OCI-LY1 (cell line): Measurements from ENCODE around the gene SOX15.

Source experiments
- H2AFZ ChIP-seq: fragments of 200-600 bp; sonication (generic), shearing (Covaris generic); 2 replicates; pipeline ENCODE4 v1.6.0; 2014; ENCODE audit warnings: antibody characterized with exemption, mild to moderate bottlenecking, low read length
- H3F3A ChIP-seq: fragments of 200-600 bp; sonication (generic), shearing (Covaris generic); 2 replicates; pipeline ENCODE4 v1.6.0; 2014; ENCODE audit warnings: mild to moderate bottlenecking, antibody characterized with exemption, low read length, moderate library complexity; ENCODE audit not compliant: insufficient read depth
- H3K27ac ChIP-seq: fragments of 200-600 bp; sonication (generic); 2 replicates; pipeline ENCODE4 v1.5.1; 2014; ENCODE audit warnings: low read length, mixed run types, mild to moderate bottlenecking, low read depth; ENCODE audit not compliant: poor library complexity, severe bottlenecking
- H3K27me3 ChIP-seq: fragments of 200-600 bp; sonication (generic); 2 replicates; pipeline ENCODE4 v1.6.0; 2014; ENCODE audit warnings: antibody characterized with exemption, mild to moderate bottlenecking, low read length, moderate library complexity; ENCODE audit not compliant: insufficient read depth
- H3K36me3 ChIP-seq: fragments of 200-600 bp; sonication (generic); 2 replicates; pipeline ENCODE4 v1.6.1; 2014; ENCODE audit warnings: mild to moderate bottlenecking, antibody characterized with exemption, low read length, moderate library complexity, mixed read lengths; ENCODE audit not compliant: insufficient read depth
- H3K4me1 ChIP-seq: fragments of 200-600 bp; sonication (generic); 2 replicates; pipeline ENCODE4 v1.5.1; 2014; ENCODE audit warnings: mild to moderate bottlenecking, low read length, moderate library complexity; ENCODE audit not compliant: insufficient read depth, severe bottlenecking
- H3K4me2 ChIP-seq: fragments of 200-600 bp; sonication (generic), shearing (Covaris generic); 2 replicates; pipeline ENCODE4 v1.6.1; 2014; ENCODE audit warnings: low read length
- H3K4me3 ChIP-seq: fragments of 200-600 bp; sonication (generic); 2 replicates; pipeline ENCODE4 v1.5.1; 2014; ENCODE audit warnings: low read length, low read depth, mild to moderate bottlenecking, mixed read lengths; ENCODE audit not compliant: poor library complexity, severe bottlenecking
- H3K79me2 ChIP-seq: fragments of 200-600 bp; shearing (Covaris generic); 2 replicates; pipeline ENCODE4 v1.6.1; 2016; ENCODE audit warnings: mixed run types, low read length, mixed read lengths; ENCODE audit not compliant: insufficient read depth
- H3K9ac ChIP-seq: fragments of 200-600 bp; sonication (generic), shearing (Covaris generic); 2 replicates; pipeline ENCODE4 v1.6.1; 2014; ENCODE audit warnings: mild to moderate bottlenecking, low read length, mixed read lengths
- H3K9me2 ChIP-seq: fragments of 200-600 bp; sonication (generic), shearing (Covaris generic); 2 replicates; pipeline ENCODE4 v1.6.1; 2014; ENCODE audit warnings: low read depth, mild to moderate bottlenecking, low read length, mixed read lengths
- H3K9me3 ChIP-seq: fragments of 200-600 bp; shearing (Covaris generic); 2 replicates; pipeline ENCODE4 v1.6.1; 2014; ENCODE audit warnings: low read length, mixed read lengths
- H4K20me1 ChIP-seq: fragments of 200-600 bp; sonication (generic), shearing (Covaris generic); 2 replicates; pipeline ENCODE4 v1.6.0; 2016; ENCODE audit warnings: mild to moderate bottlenecking, low read length; ENCODE audit not compliant: insufficient read depth
- CTCF ChIP-seq: fragments of 200-600 bp; sonication (generic), shearing (Covaris generic); IDR thresholded peaks from 2 replicates; pipeline ENCODE4 v1.5.1; 2017; ENCODE audit warnings: mild to moderate bottlenecking, antibody characterized with exemption, low read length, moderate library complexity, mixed read lengths
- EZH2 ChIP-seq: fragments of 200-600 bp; sonication (generic), shearing (Covaris generic); IDR thresholded peaks from 2 replicates; pipeline ENCODE4 v1.8.0; 2017; ENCODE audit warnings: borderline replicate concordance, mixed run types, mild to moderate bottlenecking, antibody characterized with exemption, low read length, moderate library complexity, mixed read lengths

The SOX15 gene

DNA sequence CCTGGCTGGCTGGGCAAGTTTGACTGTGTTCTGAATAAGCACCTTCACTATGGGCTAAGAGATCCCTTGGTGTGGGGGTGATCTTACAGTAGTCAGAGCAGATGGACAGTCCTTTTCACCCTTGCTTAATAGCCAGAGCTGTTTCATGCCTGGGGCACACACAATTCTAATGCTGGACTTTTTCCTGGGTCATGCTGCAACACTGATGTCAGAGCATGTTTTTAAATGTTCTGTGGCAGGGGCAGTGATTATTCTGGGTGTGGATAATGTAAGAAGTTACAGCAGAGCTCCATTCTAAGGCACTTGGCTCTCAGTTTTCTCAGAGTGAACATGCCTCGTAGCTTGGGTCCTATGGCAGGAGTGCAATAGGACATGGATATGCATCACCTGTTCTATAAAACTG is 14.4 kb downstream of the SOX15 start:
- no peak overlapping the region; the same call in 1 of the 2 replicates for H3K9ac ChIP-seq
- H2AFZ ChIP-seq, result no peak overlapping the region
- no peaks in the 10 kb centered on the region for H3K27me3 ChIP-seq
- peak overlapping the region; percentile 94 for H3K4me3 ChIP-seq
- peak overlapping the region; percentile 90 for H3K4me2 ChIP-seq
- peak overlapping the region; percentile 8 for H3K27ac ChIP-seq
- H3K79me2 ChIP-seq, result peaks cover 28% of the 10 kb centered on the region
- peaks cover 86% of the 10 kb centered on the region for H3K36me3 ChIP-seq
- no peaks in the 10 kb centered on the region for H3K9me3 ChIP-seq
- peaks cover 41% of the 10 kb centered on the region for H3K4me1 ChIP-seq
- no peaks in the 10 kb centered on the region for H3K9me2 ChIP-seq
- peaks cover 5% of the 10 kb centered on the region; the same call in 1 of the 2 replicates for H4K20me1 ChIP-seq
- no peak for TF ChIP-seq EZH2
- no peak for TF ChIP-seq CTCF
- peaks cover 45% of the 10 kb centered on the region for H3F3A ChIP-seq

DNA sequence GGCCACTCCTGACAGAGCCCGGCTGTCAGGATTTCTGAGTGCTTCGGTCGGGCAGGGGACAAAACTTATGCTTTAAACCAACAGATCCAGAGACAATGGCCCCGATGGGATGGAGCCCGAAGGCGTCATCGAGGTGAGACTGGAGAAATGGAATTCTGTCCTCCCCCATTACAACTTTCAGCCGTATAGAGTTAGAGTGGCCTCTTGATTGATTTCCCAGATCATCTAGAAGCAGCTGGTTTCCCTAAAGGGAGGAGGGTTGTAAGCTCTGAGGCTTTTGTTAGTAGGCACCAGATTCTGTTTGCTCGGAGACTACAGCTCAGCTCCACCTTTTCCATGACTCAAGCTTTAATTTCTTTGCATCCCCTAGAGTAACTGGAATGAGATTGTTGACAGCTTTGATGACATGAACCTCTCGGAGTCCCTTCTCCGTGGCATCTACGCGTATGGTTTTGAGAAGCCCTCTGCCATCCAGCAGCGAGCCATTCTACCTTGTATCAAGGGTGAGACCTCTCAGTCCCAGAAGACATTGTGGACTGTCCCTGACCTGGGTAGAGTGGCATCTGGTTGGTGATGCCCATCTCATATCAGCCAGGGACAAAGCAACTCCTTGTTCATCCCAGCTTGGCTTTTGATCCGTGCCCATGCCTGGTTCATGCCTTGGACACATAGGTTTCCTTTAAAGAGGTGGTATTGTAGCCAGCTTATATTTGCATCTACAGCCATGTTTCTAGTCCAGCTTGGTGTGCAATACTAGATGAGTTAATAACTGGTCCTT is 15.5 kb downstream of the SOX15 start:
- peaks cover 5% of the 10 kb centered on the region; the same call in 1 of the 2 replicates for H4K20me1 ChIP-seq
- H3K9me2 ChIP-seq, result no peaks in the 10 kb centered on the region
- H3K4me1 ChIP-seq, result peaks cover 35% of the 10 kb centered on the region
- H3K36me3 ChIP-seq, result peaks cover 90% of the 10 kb centered on the region
- no peaks in the 10 kb centered on the region for H3K9me3 ChIP-seq
- TF ChIP-seq CTCF (no peak), EZH2 (no peak)
- peaks cover 38% of the 10 kb centered on the region for H3F3A ChIP-seq
- peak overlapping the region; percentile 16 for H3K27ac ChIP-seq
- H3K9ac ChIP-seq, result peak overlapping the region; percentile 97
- H2AFZ ChIP-seq, result no peak overlapping the region
- H3K27me3 ChIP-seq, result no peaks in the 10 kb centered on the region
- H3K79me2 ChIP-seq, result peaks cover 28% of the 10 kb centered on the region
- peak overlapping the region; percentile 94 for H3K4me3 ChIP-seq
- H3K4me2 ChIP-seq, result peak overlapping the region; percentile 90

- Histone ChIP-seq H3K9me3 (no peaks in the 10 kb centered on the region), H3K36me3 (peaks cover 90% of the 10 kb centered on the region), H3K27ac (peak overlapping the region; percentile 90), H2AFZ (no peak overlapping the region), H3K4me1 (peaks cover 29% of the 10 kb centered on the region), H3K9ac (peak overlapping the region; percentile 97), H4K20me1 (peaks cover 5% of the 10 kb centered on the region; the same call in 1 of the 2 replicates), H3K27me3 (no peaks in the 10 kb centered on the region), H3K4me2 (peak overlapping the region; percentile 90), H3K4me3 (peak overlapping the region; percentile 94), H3F3A (peaks cover 31% of the 10 kb centered on the region), H3K79me2 (peaks cover 28% of the 10 kb centered on the region), H3K9me2 (no peaks in the 10 kb centered on the region)
- TF ChIP-seq CTCF (no peak), EZH2 (no peak)
These were observed 16.4 kb downstream of the SOX15 start for GRCh38 chr17:7573324-7574080.
